GM13977 (cell line): ENCODE results near the gene TMEM170B.

Experiments
- DNase-seq: peaks from one replicate; pipeline ENCODE4 v3.0.0; 2012; ENCODE audit warnings: low spot score
- CTCF ChIP-seq: IDR thresholded peaks from 2 replicates; pipeline ENCODE4 v1.5.1; 2012; ENCODE audit warnings: mild to moderate bottlenecking, control low read depth; ENCODE audit not compliant: insufficient read depth; ENCODE audit errors: extremely low read depth, missing control alignments
- in situ Hi-C: fragments of 300-500 bp; cut with MboI; formaldehyde crosslinking; loops from one replicate; pipeline ENCODE4 v1.12.0; 2022; ENCODE audit warnings: low sequenced_read_pairs, low pct_unique_long_range_greater_than_20kb, mixed read lengths, inconsistent platforms; ENCODE audit not compliant: unreplicated experiment

Gene TMEM170B

GRCh38 chr6:11589261-11589660 lies 51.7 kb downstream of the TMEM170B start:
- in situ Hi-C loops, result loop anchor here (5.0 kb wide), 1 partner anchor 1018 kb away; no protein-coding TSS in a partner anchor
- TF ChIP-seq CTCF, result no peak

GRCh38 chr6:11592294-11592906 lies 54.9 kb downstream of the TMEM170B start:
- no peak for DNase-seq
- in situ Hi-C loops, result no loop called here
- TF ChIP-seq CTCF, result no peak

More at GRCh38 chr6:11589261-11589660, 51.7 kb downstream of the TMEM170B start:
- no peak for DNase-seq

- no peak for TF ChIP-seq CTCF
- in situ Hi-C loops, result no loop called here
- no peak for DNase-seq
Observed at GRCh38 chr6:11593096-11593495, 55.5 kb downstream of the TMEM170B start.

- TF ChIP-seq CTCF, result no peak
- DNase-seq, result no peak
- in situ Hi-C loops, result no loop called here
Observed at GRCh38 chr6:11595903-11596302, 58.4 kb downstream of the TMEM170B start.

- DNase-seq, result no peak
- TF ChIP-seq CTCF, result no peak
- in situ Hi-C loops, result no loop called here
Observed at GRCh38 chr6:11596640-11597237, 59.2 kb downstream of the TMEM170B start.

GRCh38 chr6:11598687-11599086 lies 61.1 kb downstream of the TMEM170B start:
- no peak for TF ChIP-seq CTCF
- in situ Hi-C loops, result no loop called here
- no peak for DNase-seq
